Measurements from ENCODE around the gene CBR4. TPM values are rescaled to one million over a fixed set of nuclear protein-coding genes. Genes with fewer than 3 reads are reported as not detected.

CBR4 gene
- total RNA-seq, 1 donor from 2014 or later, result 12.5 TPM

- intact Hi-C loops (cut with micrococcal nuclease), result no loop called here
These were observed 23.6 kb upstream of the CBR4 start for GRCh38 chr4:169033660-169034059.

GRCh38 chr4:169032883-169033645 lies 23.0 kb upstream of the CBR4 start:
- intact Hi-C loops (cut with micrococcal nuclease), result no loop called here

GRCh38 chr4:169032194-169032593 lies 22.1 kb upstream of the CBR4 start:
- intact Hi-C loops (cut with micrococcal nuclease), result no loop called here

- intact Hi-C loops (cut with micrococcal nuclease), result no loop called here
These were observed 21.3 kb upstream of the CBR4 start for GRCh38 chr4:169031392-169031791.

- intact Hi-C loops (cut with micrococcal nuclease), result no loop called here
These were observed 20.5 kb upstream of the CBR4 start for GRCh38 chr4:169030562-169030982.

- intact Hi-C loops (cut with micrococcal nuclease), result no loop called here
These were observed 19.9 kb upstream of the CBR4 start for GRCh38 chr4:169029947-169030346.

- intact Hi-C loops (cut with micrococcal nuclease), result no loop called here
These were observed 17.6 kb upstream of the CBR4 start for GRCh38 chr4:169027663-169028062.

- intact Hi-C loops (cut with micrococcal nuclease), result no loop called here
These were observed 15.1 kb upstream of the CBR4 start for GRCh38 chr4:169025184-169025583.

GRCh38 chr4:169024762-169025161 lies 14.7 kb upstream of the CBR4 start:
- intact Hi-C loops (cut with micrococcal nuclease), result loop anchor here (1.0 kb wide), 1 partner anchor 462 kb away; no protein-coding TSS in a partner anchor

- intact Hi-C loops (cut with micrococcal nuclease), result no loop called here
These were observed 8.4 kb upstream of the CBR4 start for GRCh38 chr4:169018406-169018805.

- intact Hi-C loops (cut with micrococcal nuclease), result no loop called here
These were observed 7.9 kb upstream of the CBR4 start for GRCh38 chr4:169017971-169018370.

GRCh38 chr4:169015186-169015623 lies 5.2 kb upstream of the CBR4 start:
- intact Hi-C loops (cut with micrococcal nuclease), result no loop called here

GRCh38 chr4:169014586-169014985 lies 4.5 kb upstream of the CBR4 start:
- intact Hi-C loops (cut with micrococcal nuclease), result no loop called here

GRCh38 chr4:169013396-169013795 lies 3.3 kb upstream of the CBR4 start:
- intact Hi-C loops (cut with micrococcal nuclease), result no loop called here

GRCh38 chr4:169012049-169012448 lies 2.0 kb upstream of the CBR4 start:
- intact Hi-C loops (cut with micrococcal nuclease), result no loop called here

- intact Hi-C loops (cut with micrococcal nuclease), result loop anchor here (1.0 to 10.0 kb wide), 18 partner anchors 86 to 1225 kb away; partner anchors contain the start of genes DDX60, DDX60L, MFAP3L and NEK1
These were observed 550 bp downstream of the CBR4 start for GRCh38 chr4:169009286-169010124.

GRCh38 chr4:169005453-169006099 lies 4.5 kb downstream of the CBR4 start:
- intact Hi-C loops (cut with micrococcal nuclease), result loop anchor here (1.0 to 10.0 kb wide), 4 partner anchors 82 to 1221 kb away; no protein-coding TSS in a partner anchor

GRCh38 chr4:169000315-169000714 lies 9.7 kb downstream of the CBR4 start:
- intact Hi-C loops (cut with micrococcal nuclease), result loop anchor here (10.0 kb wide), 1 partner anchor 1216 kb away; no protein-coding TSS in a partner anchor

GRCh38 chr4:168999809-169000208 lies 10.2 kb downstream of the CBR4 start:
- intact Hi-C loops (cut with micrococcal nuclease), result loop anchor here (10.0 kb wide), 1 partner anchor 1215 kb away; no protein-coding TSS in a partner anchor

- intact Hi-C loops (cut with micrococcal nuclease), result no loop called here
These were observed 11.5 kb downstream of the CBR4 start for GRCh38 chr4:168998596-168998995.

GRCh38 chr4:168995537-168996295 lies 14.3 kb downstream of the CBR4 start:
- intact Hi-C loops (cut with micrococcal nuclease), result loop anchor here (1.0 kb wide), 1 partner anchor 571 kb away; no protein-coding TSS in a partner anchor

All from T-helper 1 cell treated with Interleukin-12 subunit alpha and Interleukin-12 subunit beta and Interleukin-4 antibody, amounts not matched to agents 30 ng/mL and 1 ng/mL, for 36 hours (primary cell).